ENCODE measurements around the gene FTH1. TPM values are rescaled to one million over a fixed set of nuclear protein-coding genes. Genes with fewer than 3 reads are reported as not detected.
"Not testable (repeated sequence)": the region's sequence is repeated elsewhere in the genome, so short reads cannot be mapped to it uniquely, and the experiment has no call there.

FTH1 gene
- total RNA-seq, 1 donor = 708 TPM

- TF ChIP-seq, protein P1, sequence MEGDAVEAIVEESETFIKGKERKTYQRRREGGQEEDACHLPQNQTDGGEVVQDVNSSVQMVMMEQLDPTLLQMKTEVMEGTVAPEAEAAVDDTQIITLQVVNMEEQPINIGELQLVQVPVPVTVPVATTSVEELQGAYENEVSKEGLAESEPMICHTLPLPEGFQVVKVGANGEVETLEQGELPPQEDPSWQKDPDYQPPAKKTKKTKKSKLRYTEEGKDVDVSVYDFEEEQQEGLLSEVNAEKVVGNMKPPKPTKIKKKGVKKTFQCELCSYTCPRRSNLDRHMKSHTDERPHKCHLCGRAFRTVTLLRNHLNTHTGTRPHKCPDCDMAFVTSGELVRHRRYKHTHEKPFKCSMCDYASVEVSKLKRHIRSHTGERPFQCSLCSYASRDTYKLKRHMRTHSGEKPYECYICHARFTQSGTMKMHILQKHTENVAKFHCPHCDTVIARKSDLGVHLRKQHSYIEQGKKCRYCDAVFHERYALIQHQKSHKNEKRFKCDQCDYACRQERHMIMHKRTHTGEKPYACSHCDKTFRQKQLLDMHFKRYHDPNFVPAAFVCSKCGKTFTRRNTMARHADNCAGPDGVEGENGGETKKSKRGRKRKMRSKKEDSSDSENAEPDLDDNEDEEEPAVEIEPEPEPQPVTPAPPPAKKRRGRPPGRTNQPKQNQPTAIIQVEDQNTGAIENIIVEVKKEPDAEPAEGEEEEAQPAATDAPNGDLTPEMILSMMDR (IDR thresholded peaks at IDR 0.05; ENCODE audit: insufficient read depth, low read depth, low read length) = no peak
- H3K4me3 ChIP-seq (ENCODE audit: low read depth, low read length) = no peak overlapping the region
- no peak for DNase-seq (ENCODE audit: low read depth)
These were observed 43.6 kb upstream of the FTH1 start for GRCh38 chr11:62010935-62011528.

DNA sequence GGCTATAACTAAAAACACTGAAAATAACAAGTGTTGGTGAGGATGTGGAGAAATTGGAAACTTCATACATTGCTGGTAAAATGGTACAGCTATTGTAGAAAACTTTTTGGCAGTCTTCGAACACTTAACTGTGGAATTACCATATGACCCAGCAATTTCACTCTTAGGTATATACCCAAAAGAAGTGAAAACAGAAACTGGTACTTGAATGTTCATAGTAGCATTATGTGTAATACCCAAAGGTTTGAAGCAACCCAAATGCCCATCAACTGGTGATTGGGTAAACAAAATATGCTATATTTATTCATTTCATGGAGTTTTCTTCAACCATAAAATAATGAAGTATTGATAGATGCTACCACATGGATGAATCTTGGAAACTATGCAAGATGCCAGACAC, 40.8 kb upstream of the FTH1 start:
- DNase-seq (ENCODE audit: low read depth) = no peak
- no peak overlapping the region for H3K4me3 ChIP-seq (ENCODE audit: low read depth, low read length)
- TF ChIP-seq, protein P1 (IDR thresholded peaks at IDR 0.05; ENCODE audit: insufficient read depth, low read depth, low read length) = no peak

DNA sequence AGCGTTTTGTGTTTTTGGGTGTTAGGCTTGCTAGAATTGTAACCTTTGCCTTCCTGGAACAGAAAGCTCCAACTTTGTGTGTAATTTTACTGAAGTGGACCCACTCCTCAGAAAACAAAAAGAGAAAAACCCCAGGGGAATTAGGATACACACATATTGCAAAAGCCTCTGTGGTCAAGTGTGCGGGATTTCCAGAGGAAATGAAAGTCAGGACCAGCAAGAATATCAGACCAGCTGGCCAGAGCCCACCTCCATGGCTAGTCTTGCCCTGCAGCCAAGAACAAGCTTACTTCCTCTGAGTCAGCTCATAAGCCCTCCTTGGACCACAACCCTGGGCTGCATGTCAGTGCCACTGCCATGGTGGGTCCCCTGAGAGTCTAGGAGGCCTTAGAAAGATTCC, 37.0 kb upstream of the FTH1 start:
- TF ChIP-seq, protein P1 (IDR thresholded peaks at IDR 0.05; ENCODE audit: insufficient read depth, low read depth, low read length) = no peak
- peak; percentile 71 for DNase-seq (ENCODE audit: low read depth)
- no peak overlapping the region for H3K4me3 ChIP-seq (ENCODE audit: low read depth, low read length)

- not testable (repeated sequence) for DNase-seq (ENCODE audit: low read depth); H3K4me3 ChIP-seq (ENCODE audit: low read depth, low read length)
These were observed 34.8 kb upstream of the FTH1 start for GRCh38 chr11:62002283-62002682.

- DNase-seq (ENCODE audit: low read depth) = peak; percentile 34
- TF ChIP-seq, protein P1 (IDR thresholded peaks at IDR 0.05; ENCODE audit: insufficient read depth, low read depth, low read length) = no peak
- H3K4me3 ChIP-seq (ENCODE audit: low read depth, low read length) = no peak overlapping the region
These were observed 34.2 kb upstream of the FTH1 start for GRCh38 chr11:62001450-62002191.

- DNase-seq (ENCODE audit: low read depth) = no peak
These were observed 33.4 kb upstream of the FTH1 start for GRCh38 chr11:62000539-62001446.

More at GRCh38 chr11:62000539-62001446, 33.4 kb upstream of the FTH1 start:
- no peak overlapping the region for H3K4me3 ChIP-seq (ENCODE audit: low read depth, low read length)
- TF ChIP-seq, protein P1 (IDR thresholded peaks at IDR 0.05; ENCODE audit: insufficient read depth, low read depth, low read length) = no peak

All from fibroblast of villous mesenchyme (primary cell).